Stimulated activated CD4-positive, alpha-beta T cell treated with anti-CD3 and anti-CD28 coated beads, Interleukin-4, amount 100 ng/mL, for 24 hours (primary cell): ENCODE measurements around the gene LDHB.
"Not testable (repeated sequence)": the region's sequence is repeated elsewhere in the genome, so short reads cannot be mapped to it uniquely, and the experiment has no call there.

ENCODE experiments used
- DNase-seq: peaks from one replicate; pipeline ENCODE4 v3.0.0-alpha.2; 2020

Gene LDHB

DNA sequence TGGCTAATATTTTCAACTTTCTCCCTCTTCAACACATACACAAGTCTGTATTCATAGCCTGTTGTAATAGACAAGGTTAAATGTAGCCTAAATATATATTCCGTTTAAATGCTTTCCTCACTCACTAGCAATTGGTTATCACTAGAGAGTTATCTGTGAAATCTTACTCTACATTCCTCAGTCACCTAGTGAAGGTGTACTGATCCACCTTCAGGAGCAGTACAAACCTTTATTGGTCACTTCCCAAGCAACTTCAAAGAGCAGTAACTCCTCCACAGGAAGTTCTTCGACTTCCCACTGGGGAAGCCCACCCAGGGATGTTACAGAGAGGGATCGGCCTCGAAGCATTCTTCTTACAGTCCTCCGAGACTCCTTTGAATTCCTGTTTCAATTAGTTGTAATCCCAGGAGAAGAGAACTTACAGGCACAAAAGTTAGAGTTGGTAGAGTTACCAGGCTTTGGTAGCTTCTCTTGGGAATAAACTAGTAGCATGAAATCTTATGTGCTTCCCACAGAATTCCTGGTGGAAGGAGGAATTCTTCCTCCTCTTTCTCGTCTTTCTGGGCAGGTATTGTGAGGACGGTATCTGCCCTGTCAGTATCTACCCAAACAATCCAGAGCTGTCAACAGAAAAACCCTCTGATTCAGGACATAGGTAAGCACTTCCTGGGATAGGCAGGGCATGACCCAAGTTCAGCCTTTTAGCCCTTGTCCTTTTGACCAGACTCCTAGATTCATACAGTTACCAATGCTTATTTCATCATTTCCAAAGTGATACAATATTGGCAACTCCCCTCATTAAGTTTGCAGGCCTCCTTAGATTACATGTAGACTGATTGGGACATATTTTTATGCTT, 53.2 kb downstream of the LDHB start, which contains the start of gene GYS2:
GYS2 (minus strand) TSS at position 603 of the 857 bp plus-strand sequence; CDS start at position 348, 255 bp downstream.
- no peak for DNase-seq

- DNase-seq, result no peak
Measured at GRCh38 chr12:21602774-21603173, 54.9 kb downstream of the LDHB start.

DNA sequence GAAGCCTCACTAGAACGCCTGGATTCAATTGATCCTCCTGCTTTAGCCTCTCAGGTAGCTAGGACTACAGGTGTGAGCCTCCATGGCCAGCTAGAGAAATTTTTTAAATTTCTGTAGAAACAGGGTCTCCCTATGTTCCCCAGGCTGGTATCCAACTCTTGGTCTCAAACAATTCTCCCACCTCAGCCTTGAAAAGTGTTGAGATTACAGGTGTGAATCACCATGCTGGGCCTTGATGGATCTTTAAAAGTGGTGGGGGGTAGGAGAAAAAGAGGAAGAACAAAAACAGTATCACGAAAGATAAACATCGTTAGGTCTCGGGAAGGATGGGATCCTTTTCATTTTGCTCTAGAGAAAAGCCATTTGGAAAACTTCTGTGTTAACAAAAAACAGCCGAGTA, 57.4 kb downstream of the LDHB start:
- DNase-seq, result no peak

- DNase-seq, result no peak
Measured at GRCh38 chr12:21599143-21599999, 58.3 kb downstream of the LDHB start.

DNA sequence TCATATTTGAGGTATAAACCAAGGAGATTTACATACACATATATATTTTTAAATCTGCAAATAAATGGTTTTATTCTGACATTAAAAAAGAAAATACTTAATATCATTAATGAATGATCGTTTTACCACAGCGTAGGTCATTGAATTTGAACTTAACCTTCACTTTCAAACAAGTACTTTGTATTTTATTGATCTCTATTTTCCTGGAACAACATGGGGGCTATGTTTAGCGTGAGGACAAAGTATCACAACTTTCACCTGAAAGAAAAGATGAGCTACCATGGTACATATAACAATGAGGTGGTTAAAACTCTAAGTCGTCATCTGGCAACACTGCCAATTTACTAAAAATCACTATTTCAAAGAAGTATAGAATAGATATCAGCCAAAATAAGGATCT, 59.0 kb downstream of the LDHB start:
- no peak for DNase-seq

DNA sequence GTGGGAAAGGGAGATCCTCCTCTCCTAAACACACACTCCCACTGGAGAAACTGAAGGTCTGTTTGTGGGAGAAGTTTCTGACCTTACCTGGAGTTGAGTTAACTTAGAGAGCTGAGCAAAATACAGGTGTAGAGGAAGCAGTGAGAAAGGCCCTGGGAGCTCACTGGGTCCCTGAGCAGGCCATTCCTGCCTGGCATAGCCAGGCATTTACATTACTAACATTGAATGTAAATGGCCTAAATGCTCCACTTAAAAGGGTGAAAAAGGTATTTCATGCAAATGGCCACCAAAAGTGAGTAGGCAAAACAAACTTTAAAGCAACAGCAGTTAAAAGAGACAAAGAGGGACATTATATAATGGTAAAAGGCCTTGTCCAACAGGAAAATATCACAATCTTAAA, 62.3 kb downstream of the LDHB start:
- not testable (repeated sequence) for DNase-seq

DNA sequence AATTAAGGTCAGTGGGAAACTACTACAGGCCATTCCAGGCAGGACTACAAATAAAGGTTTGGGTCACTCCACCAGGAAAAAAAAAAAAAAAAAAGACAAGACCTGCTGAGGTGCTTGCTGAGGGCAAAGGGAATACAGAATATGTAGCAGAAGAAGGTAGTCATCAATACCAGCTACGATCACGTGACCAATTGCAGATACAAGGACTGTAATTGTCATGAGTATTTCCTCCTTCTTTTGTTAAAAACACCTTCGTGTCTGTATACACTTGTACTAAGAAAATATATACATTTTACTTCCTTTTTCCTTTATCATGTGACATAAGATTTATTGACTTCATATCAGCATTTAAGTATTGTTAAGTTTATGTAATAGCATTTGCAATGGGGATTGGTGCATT, 72.2 kb downstream of the LDHB start:
- no peak for DNase-seq
